Measurements from ENCODE around the gene CANX.
"Not testable (repeated sequence)": the region's sequence is repeated elsewhere in the genome, so short reads cannot be mapped to it uniquely, and the experiment has no call there.

CANX gene

DNA sequence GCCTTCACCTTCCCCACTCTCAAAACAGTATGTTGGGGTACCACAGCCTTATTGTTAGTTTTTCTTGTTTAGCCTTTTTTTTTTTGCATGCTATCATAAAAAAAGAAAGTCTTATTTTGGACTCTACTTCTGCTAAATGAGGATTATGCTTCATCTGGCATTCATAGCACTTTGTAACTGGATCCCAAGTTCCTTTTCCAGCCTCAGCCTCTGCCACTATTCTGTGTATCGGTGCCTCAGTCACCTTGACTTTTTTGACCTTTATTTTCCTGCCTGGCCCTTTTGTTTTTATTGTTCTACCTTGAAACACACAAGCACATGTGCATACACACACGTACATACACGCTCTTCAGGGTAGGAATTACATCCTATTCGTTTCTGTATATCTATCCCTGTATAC, 25.4 kb downstream of the CANX start:
- TF ChIP-seq JUND (IDR thresholded peaks at IDR 0.05; ENCODE audit: low read depth), result no peak
- in situ Hi-C loops (cut with HindIII; ENCODE audit: low pct_unique_long_range_greater_than_20kb, low sequenced_read_pairs), result no loop called here
- DNase-seq (ENCODE audit: low read depth in 1 of 2, low spot score in 1 of 2), result no peak

DNA sequence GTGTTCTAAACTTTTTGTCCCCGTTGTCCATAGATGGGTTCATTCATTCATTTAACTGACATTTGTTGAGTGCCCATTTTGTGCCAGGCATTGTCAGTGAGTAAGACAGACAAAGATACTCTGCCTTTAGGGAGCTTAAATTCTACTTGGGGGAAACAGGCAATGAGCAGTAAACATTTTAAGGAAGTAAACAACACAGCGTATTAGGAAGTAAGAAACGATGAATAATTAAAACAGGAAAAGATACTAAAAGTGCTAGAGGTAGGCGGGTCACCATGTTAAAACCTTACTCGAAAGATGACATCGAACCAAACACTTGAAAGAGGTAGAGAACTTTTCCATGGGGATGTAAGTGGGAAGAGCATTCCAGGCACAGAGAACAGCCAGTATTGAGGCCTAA, 28.3 kb downstream of the CANX start:
- in situ Hi-C loops (cut with HindIII; ENCODE audit: low pct_unique_long_range_greater_than_20kb, low sequenced_read_pairs), result no loop called here

DNA sequence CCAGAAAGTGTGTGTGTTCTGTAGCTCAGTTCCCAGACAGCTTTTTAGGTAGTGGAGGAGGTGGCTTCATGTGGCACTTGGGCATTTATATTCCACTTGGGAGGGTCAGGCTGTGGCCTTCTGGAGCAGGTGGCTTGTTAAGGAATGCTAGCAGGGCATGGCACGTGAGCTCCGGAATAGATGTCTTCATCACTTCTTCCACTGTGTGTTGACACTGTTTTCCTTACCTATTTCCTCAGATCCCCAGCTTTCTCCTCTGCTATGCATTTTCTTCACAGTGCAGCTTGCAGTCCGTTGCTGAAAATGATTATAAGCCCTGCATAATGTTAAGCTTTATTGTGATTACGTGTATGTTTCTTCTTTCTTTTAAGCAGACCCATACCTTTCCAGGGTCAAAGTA, 30.5 kb downstream of the CANX start:
- no peak for DNase-seq (ENCODE audit: low read depth in 1 of 2, low spot score in 1 of 2)
- in situ Hi-C loops (cut with HindIII; ENCODE audit: low pct_unique_long_range_greater_than_20kb, low sequenced_read_pairs), result no loop called here
- TF ChIP-seq JUND (IDR thresholded peaks at IDR 0.05; ENCODE audit: low read depth), result no peak

More for the DNA sequence above, 28.3 kb downstream of the CANX start:
- no peak for TF ChIP-seq JUND (IDR thresholded peaks at IDR 0.05; ENCODE audit: low read depth)
- no peak for DNase-seq (ENCODE audit: low read depth in 1 of 2, low spot score in 1 of 2)

DNA sequence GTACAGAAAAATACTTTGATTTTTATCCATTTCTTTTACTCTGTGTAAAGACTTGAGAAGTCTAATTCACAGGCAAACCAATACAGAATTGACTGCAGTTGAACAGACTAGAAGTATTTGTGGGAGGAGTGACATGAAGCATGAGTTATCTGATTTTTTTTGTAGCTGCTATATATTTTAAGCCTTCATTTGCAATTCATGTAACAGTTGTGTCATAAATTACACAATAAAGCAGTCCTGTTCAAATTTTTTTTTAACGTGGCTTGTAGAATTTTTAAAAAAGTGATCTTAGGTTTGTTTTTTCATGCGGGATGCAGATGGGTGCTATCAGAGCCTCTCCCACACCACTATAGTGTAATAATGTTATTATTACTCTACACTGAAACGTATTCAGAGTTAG, 31.0 kb downstream of the CANX start:
- DNase-seq (ENCODE audit: low read depth in 1 of 2, low spot score in 1 of 2), result no peak
- in situ Hi-C loops (cut with HindIII; ENCODE audit: low pct_unique_long_range_greater_than_20kb, low sequenced_read_pairs), result no loop called here
- TF ChIP-seq JUND (IDR thresholded peaks at IDR 0.05; ENCODE audit: low read depth), result no peak

DNA sequence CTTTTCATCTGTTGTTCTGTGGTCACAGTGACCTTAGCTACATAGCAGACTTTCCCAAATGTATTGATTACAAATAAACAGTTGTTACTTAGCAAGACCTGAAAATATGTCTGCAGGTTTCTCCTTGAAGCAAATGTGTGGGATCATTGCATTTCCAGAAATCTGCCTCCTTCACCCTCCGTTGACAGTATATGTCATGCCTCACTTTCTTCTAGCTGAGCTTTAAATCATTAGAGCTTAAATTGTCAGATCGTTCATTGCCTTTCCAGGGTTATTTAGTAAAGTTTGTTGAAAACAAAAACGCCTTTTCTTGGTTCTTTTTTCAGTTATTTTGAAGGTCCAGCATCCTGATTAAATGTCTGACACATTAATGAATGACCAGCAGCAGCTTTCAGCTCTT, 31.6 kb downstream of the CANX start:
- no peak for DNase-seq (ENCODE audit: low read depth in 1 of 2, low spot score in 1 of 2)
- in situ Hi-C loops (cut with HindIII; ENCODE audit: low pct_unique_long_range_greater_than_20kb, low sequenced_read_pairs), result no loop called here
- TF ChIP-seq JUND (IDR thresholded peaks at IDR 0.05; ENCODE audit: low read depth), result no peak

DNA sequence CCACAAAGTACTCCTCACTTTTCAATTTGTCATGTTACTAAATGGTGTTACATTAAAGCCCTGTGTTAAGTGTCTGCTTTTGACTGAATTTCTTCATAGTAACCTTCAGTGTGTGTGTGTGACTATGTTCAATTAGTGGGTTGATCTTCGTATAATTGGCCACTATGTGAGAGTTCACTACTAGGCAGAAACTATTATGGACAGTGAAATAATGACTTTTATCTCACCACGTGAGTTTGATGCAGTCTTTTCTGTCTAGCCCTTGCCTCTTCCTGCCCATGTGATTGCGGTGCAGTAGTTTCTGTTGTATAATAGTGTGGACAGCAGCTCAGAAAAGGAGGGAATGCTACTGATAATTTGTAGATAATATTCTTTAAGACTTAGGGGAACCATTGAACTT, 32.1 kb downstream of the CANX start:
- in situ Hi-C loops (cut with HindIII; ENCODE audit: low pct_unique_long_range_greater_than_20kb, low sequenced_read_pairs), result no loop called here
- no peak for TF ChIP-seq JUND (IDR thresholded peaks at IDR 0.05; ENCODE audit: low read depth)
- no peak for DNase-seq (ENCODE audit: low read depth in 1 of 2, low spot score in 1 of 2)

DNA sequence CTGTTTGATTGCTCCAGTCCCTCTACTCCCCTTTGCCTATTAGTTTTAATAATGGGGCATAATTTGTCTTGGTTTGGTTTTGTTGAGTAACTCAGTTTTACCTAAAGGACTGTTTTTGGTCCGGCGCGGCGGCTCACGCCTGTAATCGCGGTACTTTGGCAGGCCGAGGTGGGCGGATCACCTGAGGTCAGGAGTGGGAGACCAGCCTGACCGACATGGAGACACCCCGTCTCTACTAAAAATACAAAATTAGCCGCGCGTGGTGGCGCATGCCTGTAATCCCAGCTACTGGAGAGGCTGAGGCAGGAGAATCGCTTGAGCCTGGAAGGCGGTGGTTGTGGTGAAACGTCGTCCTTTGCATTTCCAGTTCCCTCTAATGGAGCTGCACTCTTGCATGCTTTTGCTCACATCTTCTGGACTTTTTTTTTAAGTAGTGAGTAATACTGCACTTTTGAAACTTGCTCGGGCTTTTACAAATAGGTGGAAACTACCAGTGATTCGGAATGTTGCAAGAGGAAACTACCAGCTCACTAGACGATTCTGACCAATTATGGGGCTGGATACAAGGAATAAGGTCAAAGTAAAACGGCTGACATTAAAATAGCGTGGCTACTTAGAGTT, 33.1 kb downstream of the CANX start:
- no peak for TF ChIP-seq JUND (IDR thresholded peaks at IDR 0.05; ENCODE audit: low read depth)
- no peak for DNase-seq (ENCODE audit: low read depth in 1 of 2, low spot score in 1 of 2)
- in situ Hi-C loops (cut with HindIII; ENCODE audit: low pct_unique_long_range_greater_than_20kb, low sequenced_read_pairs), result no loop called here

DNA sequence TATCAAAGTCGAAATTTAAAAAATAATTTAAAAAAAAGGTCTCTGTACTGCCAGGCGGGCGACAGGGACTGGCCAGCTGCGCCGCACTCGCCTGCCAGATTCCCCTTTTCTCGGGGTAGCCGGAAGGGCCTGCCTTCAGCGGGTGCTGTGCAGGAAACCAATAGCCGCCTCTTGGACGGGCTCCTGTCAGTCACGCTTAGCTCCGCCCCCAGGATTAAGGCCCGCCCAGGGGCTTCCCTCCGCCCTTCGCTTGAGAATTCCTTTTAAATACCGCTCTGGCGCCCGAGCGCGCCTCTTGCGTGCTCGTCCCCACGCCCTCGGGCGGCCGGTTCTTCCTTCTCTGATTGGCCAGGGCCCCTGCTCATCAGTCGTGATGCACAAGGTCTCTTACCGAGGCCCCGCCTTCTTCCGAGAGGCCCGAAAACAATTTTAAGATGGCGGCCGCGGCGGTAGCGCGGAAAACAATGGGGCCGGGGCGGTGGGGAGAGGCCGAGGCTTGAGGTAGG, 33.7 kb downstream of the CANX start, which contains the start of gene MAML1:
Gene MAML1 (plus strand): TSS at position 411 of the 506 bp plus-strand sequence. CDS start 291 bp downstream, outside the sequence.
- no peak for TF ChIP-seq JUND (IDR thresholded peaks at IDR 0.05; ENCODE audit: low read depth)
- peak; percentile 85 to 100 for DNase-seq (ENCODE audit: low read depth in 1 of 2, low spot score in 1 of 2)
- in situ Hi-C loops (cut with HindIII; ENCODE audit: low pct_unique_long_range_greater_than_20kb, low sequenced_read_pairs), result no loop called here

DNA sequence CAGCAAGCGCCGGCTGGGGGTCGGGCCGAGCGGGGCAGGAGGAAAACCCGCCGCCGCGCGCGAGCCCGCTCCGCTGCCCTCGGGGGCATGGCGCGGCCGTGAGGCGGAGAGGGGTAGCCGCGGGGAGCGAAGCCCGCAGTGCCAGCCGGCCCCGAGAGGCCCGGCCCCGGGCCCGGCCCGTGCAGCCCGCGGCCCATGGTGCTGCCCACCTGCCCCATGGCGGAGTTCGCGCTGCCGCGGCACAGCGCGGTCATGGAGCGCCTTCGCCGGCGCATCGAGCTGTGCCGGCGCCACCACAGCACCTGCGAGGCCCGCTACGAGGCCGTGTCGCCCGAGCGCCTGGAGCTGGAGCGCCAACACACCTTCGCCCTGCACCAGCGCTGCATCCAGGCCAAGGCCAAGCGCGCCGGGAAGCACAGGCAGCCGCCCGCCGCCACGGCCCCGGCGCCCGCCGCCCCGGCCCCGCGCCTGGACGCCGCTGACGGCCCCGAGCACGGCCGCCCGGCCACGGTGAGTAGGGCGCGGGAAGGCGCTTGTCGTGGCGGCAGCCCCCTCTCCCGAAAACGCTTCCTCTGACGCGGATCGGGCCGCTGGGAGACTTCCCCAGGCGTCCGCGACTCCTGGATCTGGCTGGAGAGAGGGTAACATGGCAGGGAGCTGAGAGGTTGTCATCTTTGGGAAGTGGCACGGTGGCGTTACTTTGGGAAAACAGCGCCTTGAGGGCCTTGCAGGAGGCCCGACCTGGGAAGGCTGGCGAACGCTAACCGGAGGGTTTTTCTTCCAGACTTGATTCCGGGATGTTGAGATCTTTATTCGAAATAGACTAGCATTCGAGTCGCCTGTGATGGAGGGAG, 34.4 kb downstream of the CANX start:
- TF ChIP-seq JUND (IDR thresholded peaks at IDR 0.05; ENCODE audit: low read depth), result no peak
- in situ Hi-C loops (cut with HindIII; ENCODE audit: low pct_unique_long_range_greater_than_20kb, low sequenced_read_pairs), result no loop called here
- DNase-seq (ENCODE audit: low read depth in 1 of 2, low spot score in 1 of 2), result peak; percentile 8 to 46

DNA sequence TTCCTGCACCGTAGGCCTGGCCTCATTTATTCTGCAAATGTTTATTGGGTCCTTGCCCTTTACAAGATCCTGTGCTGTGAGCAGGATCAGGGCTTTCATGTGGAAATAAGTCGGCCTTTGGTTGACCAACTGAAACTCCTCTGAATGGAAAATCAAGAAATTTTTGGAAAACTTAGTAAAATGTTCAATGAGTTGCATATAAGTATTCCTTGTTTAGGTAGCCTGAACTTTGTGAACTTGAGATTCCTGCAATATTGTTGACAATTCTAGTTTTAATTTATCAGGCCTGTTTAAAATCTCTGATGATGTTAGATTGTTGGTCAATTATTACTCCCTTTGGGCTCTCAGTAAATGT, 35.0 kb downstream of the CANX start:
- TF ChIP-seq JUND (IDR thresholded peaks at IDR 0.05; ENCODE audit: low read depth), result no peak
- in situ Hi-C loops (cut with HindIII; ENCODE audit: low pct_unique_long_range_greater_than_20kb, low sequenced_read_pairs), result no loop called here
- DNase-seq (ENCODE audit: low read depth in 1 of 2, low spot score in 1 of 2), result no peak

DNA sequence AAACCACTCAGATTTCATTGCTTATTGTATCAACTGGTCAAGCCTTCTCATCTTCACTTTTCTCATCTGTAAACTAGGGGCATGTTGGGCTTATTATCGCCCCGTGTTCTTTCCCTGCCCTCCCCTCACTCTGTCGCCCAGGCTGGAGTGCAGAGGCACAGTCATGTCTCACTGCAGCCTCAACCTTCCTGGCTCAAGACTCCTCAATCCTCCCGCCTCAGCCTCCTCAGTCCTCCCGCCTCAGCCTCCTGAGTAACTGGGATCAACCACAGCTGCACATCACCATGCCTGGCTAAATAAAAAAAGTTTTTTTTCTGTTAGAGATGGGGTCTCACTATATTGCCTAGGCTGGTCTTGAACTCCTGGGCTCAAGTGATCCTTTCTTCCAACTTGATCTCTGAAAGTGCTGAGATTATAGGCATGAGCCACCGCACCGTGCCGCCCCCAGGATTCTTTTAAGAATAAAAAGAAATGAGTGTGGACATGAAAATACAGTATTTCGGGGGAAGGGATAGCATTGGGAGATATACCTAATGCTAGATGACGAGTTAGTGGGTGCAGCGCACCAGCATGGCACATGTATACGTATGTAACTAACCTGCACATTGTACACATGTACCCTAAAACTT, 35.9 kb downstream of the CANX start:
- no peak for TF ChIP-seq JUND (IDR thresholded peaks at IDR 0.05; ENCODE audit: low read depth)

DNA sequence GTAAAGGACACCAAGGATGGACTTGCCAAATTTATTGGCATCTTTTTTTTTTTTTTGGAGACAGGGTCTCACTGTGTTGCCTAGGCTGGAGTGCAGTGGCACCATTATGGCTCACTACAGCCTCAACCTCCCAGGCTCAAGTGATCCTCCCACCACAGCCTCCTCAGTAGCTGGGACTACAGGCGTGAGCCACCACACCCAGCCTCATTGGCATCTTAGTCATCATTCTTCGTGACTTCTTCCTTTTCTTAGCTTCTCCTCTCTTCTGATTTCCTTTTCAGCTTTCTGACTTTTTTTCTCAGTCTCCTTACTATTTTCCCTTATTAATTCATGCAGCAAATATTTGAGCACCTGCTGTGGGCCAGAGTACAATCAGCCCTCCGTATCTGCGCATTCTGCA, 40.0 kb downstream of the CANX start:
- DNase-seq (ENCODE audit: low read depth in 1 of 2, low spot score in 1 of 2), result no peak

More for the DNA sequence above, 35.9 kb downstream of the CANX start:
- DNase-seq (ENCODE audit: low read depth in 1 of 2, low spot score in 1 of 2), result no peak
- in situ Hi-C loops (cut with HindIII; ENCODE audit: low pct_unique_long_range_greater_than_20kb, low sequenced_read_pairs), result no loop called here

DNA sequence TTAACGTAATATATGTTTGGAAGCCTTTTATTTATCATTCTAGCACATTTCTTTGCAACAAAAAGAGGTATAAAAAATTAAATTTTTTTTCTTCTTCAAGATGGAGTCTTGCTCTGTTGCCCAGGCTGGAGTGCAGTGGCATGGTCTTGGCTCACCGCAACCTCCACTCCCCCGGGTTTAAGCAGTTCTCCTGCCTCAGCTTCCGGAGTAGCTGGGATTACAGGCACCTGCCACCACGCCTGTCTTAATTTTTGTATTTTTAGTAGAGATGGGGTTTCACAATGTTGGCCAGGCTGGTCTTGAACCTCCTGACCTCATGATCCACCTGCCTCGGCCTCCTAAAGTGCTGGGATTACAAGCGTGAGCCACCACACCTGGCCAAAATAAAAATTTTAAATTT, 45.3 kb downstream of the CANX start:
- in situ Hi-C loops (cut with HindIII; ENCODE audit: low pct_unique_long_range_greater_than_20kb, low sequenced_read_pairs); DNase-seq (ENCODE audit: low read depth in 1 of 2, low spot score in 1 of 2): not testable (repeated sequence)

More for the DNA sequence above, 40.0 kb downstream of the CANX start:
- in situ Hi-C loops (cut with HindIII; ENCODE audit: low pct_unique_long_range_greater_than_20kb, low sequenced_read_pairs), result no loop called here
- TF ChIP-seq JUND (IDR thresholded peaks at IDR 0.05; ENCODE audit: low read depth), result no peak

All from T47D (cell line).